HG02852 (cell line): ENCODE measurements around the gene LRTM2.
"Not testable (repeated sequence)": the region's sequence is repeated elsewhere in the genome, so short reads cannot be mapped to it uniquely, and the experiment has no call there.

Experiments
- ATAC-seq: cut with Tn5 transposase; IDR thresholded peaks from one replicate; pipeline ENCODE4 v1.9.1; 2021; ENCODE audit warnings: mild to moderate bottlenecking, moderate library complexity; ENCODE audit not compliant: unreplicated experiment

Gene LRTM2

DNA sequence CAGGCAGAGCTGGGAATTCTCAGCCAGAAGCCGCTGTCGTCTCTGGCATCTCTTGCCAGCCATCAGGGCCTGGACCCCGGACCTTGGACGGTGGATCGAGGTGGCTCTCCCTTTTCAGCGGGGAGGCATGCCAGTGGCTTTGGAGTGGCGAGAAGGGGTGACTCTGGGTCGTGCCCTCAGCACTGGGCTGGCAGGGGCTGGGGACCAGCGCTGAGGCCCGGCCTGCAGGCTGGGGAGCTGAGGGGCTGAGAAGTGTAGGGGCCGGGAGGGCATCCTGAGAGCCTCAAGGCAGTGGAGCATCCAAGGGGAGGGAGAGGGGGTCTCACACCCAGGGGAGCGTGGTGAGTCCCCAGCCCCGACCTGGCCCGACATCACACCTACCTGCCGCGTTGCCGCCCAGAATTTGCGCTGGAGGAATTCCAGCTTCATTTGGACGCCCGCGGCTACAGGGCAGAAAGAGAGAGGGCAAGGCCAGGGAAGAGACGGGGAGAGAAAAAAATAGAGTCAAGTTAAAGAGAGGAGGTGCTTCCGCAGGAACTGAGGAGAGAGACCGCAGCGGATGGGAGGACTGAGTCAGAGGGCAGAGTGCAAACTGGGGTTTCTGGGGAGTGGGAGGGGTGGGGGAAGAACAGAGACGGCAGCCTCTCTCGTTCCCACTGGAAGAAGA, 9.0 kb upstream of the LRTM2 start:
- ATAC-seq: no peak

DNA sequence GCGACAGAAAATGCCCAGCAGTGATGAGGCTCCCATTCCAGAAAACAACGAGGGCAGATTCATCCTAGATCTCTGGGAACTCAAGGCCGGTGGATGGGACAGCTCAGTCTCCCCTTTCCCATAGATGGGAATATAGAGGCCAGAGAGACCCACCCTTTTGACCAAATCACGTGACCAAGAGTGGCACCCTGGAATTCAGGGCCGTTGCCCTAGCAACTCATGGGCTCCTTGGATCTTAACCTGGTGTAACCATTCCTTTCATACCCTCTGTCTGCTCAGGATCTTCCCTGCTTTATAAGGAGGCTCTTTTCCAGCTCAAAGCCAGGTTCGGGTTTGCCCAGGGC, 8.4 kb upstream of the LRTM2 start:
- ATAC-seq: no peak

DNA sequence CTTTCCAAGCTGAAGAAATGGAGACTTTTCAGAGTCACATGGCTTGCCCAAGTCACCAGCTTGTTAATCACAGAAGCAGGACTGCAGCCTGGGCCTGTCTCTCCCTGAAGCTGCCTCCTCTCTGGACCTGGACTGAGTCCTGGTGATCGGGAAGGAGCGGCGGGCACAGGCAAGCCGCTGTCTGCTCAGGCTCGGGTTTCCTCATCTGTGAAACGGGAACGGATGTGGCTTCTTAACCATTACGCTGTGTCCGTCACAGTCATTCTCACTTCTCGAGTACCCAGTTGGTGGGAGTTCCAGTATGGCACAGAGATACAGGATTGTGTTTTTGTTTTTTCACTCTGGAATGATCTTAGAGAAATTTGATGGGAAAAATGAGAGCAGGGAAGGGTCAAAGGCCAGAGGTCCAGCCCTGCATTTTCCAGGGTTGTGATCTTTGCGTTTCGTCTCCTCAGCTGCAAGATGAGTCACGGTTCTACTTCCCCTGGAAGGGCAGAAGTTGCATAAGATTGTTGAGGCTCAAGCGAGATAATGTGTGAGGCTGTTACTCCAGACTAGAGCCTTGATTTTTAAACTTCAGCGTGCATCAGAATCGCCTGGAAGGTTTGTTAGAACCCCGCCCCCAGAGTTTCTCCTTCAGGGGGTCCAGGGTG, 7.6 kb upstream of the LRTM2 start:
- ATAC-seq: no peak

DNA sequence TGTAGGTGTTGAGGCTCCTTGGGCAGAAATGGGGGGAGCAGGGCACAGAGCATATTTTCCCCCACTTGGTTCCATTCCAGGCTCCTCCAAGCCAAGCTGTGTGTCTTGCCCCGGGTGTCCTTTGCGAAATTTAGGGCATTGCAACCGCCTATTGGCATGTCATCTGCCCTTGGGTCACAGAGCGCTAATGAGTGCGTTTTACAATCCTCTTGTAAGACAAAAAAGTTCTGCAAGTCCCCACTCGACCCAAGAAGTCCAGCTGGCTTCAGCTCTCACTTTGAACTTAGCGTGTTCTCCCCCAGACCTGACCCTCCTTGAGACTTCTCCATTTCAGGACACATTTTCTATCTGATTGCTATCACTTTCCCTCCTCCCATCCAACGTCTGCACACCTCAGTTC, 6.1 kb upstream of the LRTM2 start:
- ATAC-seq: no peak

- no peak for ATAC-seq
Measured at GRCh38 chr12:1815108-1815507, 5.3 kb upstream of the LRTM2 start.

DNA sequence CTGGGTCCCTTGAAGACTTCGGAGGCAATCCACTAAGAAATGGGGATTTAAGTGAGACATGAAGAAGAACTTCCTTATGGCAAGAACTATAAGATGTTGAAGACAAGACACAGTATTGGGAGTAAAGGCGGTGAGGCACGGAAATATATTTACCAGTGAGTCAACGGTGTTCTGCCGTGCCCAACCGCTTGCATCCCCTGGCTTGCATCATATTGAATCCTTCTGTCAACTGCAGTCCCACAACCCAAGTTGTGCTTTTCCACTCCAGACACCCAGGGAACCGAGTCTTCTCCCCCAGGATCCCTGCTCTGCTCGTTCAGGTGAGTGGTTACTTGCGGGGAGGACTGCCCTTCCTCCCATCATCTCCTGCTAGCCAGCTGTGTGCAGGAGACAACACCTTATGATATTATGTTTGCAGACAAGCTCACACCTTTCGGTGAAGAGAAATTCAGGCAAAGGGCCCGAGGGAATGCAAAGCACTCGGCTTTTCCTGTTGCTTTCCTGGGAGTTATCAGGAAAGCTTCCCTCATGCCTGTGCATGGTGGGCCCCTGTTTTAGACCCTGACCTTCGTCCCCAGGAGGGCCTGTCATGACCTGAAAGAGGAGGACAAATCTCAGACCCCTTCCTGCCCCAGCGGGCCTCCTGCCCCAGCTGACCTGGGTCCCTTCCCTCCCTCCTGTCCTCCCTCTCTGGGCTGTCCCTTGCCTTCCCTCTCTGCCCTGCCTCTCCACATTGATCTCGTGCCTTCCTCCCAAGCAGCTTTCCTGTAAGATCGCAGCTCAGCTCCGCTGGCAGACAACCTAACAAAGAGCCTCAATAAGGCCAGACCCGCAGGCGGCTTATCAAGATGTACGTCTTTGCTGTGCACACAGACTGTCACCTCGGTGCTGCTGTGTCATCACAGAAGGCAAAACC, 4.3 kb upstream of the LRTM2 start:
- ATAC-seq: no peak

DNA sequence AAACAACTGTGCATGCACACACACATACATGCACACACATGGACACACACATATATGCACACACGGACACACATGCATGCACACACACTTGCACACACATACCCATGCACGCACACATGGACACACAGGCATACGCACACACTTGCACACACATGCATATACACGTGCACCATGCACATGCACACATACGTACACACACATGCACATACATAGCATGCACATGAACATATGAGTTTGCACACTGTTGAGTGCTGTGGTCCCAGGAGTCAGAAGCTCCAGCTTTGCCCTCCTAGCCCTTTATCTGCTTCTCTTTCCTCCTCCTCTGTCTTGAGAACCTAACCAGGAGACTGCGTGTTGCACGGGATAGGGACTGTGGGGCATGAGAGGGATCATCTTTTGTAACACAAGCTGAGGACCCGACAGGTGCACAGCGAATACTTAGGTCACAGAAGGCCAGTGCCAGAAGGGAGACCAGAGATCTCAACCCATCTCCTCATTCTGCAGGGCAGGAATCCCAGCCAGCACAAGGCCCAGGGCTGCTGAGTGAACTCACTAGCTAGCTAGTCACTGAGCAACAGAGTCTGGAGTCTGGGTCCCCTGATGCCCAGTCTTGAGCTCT, 3.5 kb upstream of the LRTM2 start:
- ATAC-seq: no peak

DNA sequence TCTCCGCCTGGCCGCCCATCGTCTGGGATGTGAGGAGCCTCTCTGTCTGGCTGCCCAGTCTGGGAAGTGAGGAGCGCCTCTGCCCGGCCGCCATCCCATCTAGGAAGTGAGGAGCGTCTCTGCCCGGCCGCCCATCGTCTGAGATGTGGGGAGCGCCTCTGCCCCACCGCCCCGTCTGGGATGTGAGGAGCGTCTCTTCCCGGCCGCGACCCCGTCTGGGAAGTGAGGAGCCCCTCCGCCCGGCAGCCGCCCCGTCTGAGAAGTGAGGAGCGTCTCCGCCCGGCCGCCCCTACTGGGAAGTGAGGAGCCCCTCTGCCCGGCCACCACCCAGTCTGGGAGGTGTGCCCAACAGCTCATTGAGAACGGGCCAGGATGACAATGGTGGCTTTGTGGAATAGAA, 2.4 kb upstream of the LRTM2 start:
- ATAC-seq: not testable (repeated sequence)

DNA sequence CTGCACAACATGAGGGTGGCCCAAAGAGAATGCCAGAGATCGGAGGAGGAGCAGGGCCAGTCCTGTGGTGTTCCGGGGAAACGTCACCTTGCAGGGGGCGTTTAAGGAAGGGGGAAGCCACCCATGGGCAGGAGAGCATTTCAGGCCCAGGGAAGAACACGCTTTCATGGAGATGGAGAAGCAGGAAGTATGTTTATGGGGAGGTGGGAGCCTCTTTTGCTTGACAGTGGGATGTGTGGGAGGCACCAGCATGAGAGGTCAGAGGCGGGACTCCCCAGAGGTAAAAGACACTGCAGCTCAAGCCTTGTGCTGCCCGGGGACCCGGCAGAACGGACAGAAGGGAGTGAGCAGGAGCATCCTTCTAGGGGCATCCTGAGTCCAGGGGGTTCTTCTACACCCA, 1.3 kb upstream of the LRTM2 start:
- ATAC-seq: no peak

DNA sequence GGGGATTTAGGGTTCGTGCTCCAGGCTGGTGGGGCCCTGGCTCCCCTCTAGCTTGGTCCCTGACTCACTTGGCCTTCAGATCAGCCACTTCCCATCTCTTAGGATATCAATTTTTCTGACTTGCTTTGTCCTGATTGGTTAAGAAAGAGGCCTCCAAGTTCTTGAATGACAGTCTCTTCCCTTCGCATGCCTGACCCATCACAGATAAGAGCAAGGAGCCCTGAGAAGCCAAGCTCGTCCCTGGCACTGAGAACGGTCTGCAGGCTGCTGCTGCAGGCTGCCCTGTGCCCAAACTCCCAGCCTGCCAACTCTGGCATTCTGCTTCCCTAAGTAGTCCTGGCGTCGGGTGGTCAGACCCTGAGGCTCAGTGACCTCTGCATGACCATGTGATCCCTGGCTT, 794 bp upstream of the LRTM2 start:
- no peak for ATAC-seq

DNA sequence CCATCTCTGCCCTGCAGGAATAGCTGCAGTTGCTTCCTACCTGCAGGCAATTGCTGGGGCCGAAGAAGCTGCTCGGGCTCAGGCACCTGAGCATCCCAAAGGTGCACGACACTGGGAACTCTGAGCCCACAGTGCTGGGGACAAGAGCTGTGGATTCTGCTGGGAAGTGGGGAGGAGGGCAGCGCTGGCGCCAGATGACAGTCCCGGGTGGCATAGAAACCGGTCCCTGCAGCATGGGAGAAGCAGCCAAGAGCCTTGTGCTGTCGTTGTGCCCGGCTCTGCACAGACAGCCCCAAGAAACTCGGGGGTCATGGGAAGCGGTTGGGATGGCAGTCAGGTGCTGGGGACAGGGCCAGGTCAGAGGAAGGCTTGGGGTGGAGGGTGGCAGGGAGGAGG, 529 bp downstream of the LRTM2 start:
- no peak for ATAC-seq

DNA sequence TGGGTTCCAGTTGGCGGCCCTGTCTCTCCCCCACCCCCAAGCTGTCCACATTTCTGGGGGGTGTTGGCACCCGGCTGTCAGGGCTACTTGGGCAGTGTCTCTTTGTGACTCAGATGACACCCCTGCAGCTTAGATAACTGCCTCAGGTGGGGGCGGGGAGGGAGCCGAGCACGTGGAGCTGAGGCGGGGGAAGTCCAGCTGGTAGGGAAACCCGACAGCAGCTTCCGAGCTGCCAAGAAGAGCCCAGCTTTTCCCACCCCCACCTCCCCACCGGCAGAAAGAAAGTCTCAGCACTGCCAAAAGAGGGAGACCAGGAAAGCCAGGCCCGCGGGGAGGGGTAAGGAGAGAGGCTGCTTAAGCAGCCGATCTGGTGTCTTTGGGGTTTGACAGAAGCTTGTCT, 1.4 kb downstream of the LRTM2 start:
- ATAC-seq: no peak

GRCh38 chr12:1822699-1823098, 2.3 kb downstream of the LRTM2 start:
- ATAC-seq: no peak

DNA sequence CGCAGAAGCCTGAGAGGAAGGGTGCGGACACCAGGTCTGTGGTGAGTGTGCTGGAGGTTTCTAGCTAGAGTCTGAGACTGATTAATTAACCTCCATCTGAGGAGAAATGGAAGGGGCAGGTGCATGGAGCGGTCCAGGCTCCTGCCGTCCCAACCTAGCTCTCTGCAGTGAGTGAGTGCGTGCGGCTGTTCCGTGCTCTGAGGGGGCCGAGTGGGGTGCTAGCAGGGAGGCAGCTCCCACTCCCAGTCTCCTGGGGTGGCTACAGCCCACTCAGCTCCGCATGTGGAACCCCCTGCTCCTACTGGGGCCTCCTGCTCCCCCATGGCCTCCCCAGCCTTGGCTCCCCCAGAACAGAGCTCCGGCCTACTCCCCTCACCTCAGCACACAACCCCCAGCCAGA, 2.9 kb downstream of the LRTM2 start:
- ATAC-seq: no peak

- no peak for ATAC-seq
Measured at GRCh38 chr12:1825382-1826102, 5.2 kb downstream of the LRTM2 start.

DNA sequence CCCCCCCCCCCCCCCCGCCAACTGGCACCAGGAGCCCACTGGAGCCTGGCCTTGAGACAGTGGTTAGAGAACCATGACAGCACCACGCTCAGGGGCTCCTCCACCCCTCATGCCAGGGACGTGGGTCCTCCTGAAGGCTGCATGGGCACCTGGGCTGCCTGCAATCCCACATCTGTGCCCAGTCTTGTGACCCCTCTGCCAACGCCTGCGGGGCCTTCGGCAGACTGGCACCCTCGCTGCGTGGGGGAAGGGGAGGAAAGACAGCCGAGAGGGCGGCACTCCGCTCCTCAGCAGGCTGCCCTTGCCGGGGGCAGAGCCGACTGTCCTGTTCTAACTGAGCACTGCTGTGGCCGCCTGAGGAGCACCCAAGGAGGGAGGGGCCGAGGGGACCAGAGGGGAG, 6.0 kb downstream of the LRTM2 start:
- no peak for ATAC-seq

DNA sequence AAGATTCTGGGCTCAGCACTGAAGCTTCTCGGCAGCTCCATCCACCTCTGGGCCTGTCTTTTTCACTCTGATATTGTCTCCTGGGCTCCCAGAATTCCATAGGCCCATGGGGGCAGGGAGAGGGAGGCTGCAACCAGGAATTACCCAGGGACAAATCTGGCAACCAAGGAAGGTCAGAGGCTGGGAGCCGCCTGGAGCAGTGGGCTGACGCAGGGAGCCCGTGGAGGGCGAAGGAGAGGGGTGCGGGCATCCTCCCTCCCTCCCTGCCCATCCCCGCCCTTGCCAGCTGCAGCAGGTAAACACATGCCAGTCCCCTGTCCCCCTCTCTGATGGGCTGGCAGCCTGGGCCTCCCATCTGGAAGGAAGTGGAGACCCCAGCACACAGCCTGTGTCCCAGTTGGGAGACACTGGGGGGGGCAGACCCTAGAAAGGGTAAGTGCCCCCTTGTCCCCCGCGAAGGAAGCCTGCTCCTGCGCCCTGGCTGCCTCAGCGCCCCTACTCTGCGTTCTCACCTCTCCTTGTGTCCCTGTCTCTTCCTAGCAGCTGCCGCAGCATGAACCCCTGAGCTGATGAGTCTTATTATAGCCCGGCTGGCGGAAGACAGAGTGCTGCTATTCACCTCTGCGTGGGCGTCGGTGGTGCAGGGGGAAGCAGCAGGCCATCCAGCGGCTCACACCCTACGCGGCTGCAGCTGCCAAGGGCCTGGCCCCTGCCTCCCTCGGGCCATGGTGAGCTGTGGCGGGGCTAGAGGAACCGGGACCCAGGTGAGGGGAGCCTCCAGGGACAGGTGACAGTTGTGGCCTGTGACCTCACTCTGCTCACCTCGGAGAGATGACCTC, 6.7 kb downstream of the LRTM2 start:
- ATAC-seq: no peak

DNA sequence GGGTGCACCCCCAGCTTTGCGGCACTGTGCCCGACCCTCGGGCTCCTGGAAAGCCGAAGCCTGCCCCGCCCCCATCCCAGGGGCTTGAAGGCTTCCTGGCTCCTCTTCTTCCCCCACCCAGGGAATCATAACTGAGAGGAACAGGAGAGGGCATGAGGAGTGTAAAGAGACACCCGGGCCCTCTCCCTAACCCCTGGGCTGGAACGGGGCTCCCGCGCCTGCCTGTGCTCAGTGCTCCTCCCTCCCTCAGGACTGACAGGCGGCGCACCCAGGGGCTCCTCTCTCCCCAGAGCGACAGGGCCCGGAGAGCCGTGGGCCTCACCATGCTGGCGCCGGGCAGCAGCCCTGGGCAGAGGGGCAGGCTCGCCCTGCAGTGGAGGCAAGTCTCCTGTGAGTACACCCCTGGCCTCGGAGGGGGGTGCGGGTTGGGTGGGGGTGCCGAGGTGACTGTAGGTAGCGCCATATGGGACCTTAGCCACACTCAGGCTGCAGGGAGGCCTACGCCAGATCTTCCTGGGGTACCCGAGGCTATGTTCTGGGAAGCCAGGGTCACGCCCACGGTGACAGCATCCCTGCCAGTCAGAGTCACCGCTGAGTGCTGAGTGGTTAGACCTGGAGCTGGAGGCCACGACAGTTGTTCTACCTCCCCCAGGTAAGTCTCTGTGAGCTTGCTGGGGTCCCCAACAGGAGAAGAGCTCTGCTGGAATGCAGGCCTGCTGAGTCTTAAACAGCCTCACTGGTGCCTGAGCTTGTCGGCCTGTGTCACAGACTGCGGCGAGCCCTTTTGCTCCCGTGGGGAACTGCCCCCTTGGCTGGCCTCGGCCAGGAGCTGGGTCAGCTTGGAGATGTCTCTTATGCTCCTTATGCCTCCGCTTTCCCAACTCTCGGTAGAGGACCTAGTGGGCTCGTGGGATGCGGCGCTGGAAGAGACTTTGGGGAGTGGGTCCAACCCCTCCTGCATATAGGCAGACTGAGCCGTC, 7.8 kb downstream of the LRTM2 start:
- ATAC-seq: no peak

- ATAC-seq: no peak
Measured at GRCh38 chr12:1828856-1829255, 8.5 kb downstream of the LRTM2 start.
